Right atrium auricular region (tissue), 2 donors: ENCODE data around the gene BSG. TPM values are rescaled to one million over a fixed set of nuclear protein-coding genes. Genes with fewer than 3 reads are reported as not detected.
A peak's percentile ranks its signal among the peaks of the same experiment; 100 is the strongest.

Experiments used
- DNase-seq: peaks from one replicate; pipeline ENCODE4 v3.0.0-alpha.2; 2019; ENCODE audit warnings: low spot score
- H3K27ac ChIP-seq, 2 donors: fragments of 200-600 bp; sonication (generic); 1 replicate in 1 of 2; 2 replicates in 1 of 2; pipeline ENCODE4 v1.5.1; 2016 to 2019
- H3K27me3 ChIP-seq, 2 donors: fragments of 200-600 bp; sonication (generic); one replicate each; pipeline versions ENCODE4 v1.5.1 to v1.6.0; 2017 to 2019
- H3K36me3 ChIP-seq: fragments of 200-600 bp; sonication (generic); one replicate; pipeline ENCODE4 v1.5.1; 2016
- H3K4me1 ChIP-seq, 2 donors: fragments of 200-600 bp; sonication (generic); one replicate each; pipeline versions ENCODE4 v1.5.1 to v1.6.0; 2017 to 2019
- H3K4me3 ChIP-seq, 2 donors: fragments of 200-600 bp; sonication (generic); 1 replicate in 1 of 2; 2 replicates in 1 of 2; pipeline ENCODE4 v1.5.1; 2017 to 2019; ENCODE audit warnings: mild to moderate bottlenecking in 1 of 2, moderate library complexity in 1 of 2
- H3K9me3 ChIP-seq, 2 donors: fragments of 200-600 bp; sonication (generic); one replicate each; pipeline ENCODE4 v1.5.1; 2019
- total RNA-seq, 2 donors: library from RNA; depleted of rRNA; stranded (reverse); fragments of >200 nt; gene quantifications; one replicate each; pipeline ENCODE4 v1.1.0, GENCODE V29; 2016
- TF ChIP-seq, protein P1 (sequence below), 2 donors: fragments of 200-600 bp; sonication (generic); IDR thresholded peaks; one replicate each; pipeline ENCODE4 v1.5.1; 2019; ENCODE audit warnings: antibody characterized with exemption in 2 of 2

Gene BSG
- 1,000 to 10,000 TPM; 1,033 to 1,569 TPM for total RNA-seq

DNA sequence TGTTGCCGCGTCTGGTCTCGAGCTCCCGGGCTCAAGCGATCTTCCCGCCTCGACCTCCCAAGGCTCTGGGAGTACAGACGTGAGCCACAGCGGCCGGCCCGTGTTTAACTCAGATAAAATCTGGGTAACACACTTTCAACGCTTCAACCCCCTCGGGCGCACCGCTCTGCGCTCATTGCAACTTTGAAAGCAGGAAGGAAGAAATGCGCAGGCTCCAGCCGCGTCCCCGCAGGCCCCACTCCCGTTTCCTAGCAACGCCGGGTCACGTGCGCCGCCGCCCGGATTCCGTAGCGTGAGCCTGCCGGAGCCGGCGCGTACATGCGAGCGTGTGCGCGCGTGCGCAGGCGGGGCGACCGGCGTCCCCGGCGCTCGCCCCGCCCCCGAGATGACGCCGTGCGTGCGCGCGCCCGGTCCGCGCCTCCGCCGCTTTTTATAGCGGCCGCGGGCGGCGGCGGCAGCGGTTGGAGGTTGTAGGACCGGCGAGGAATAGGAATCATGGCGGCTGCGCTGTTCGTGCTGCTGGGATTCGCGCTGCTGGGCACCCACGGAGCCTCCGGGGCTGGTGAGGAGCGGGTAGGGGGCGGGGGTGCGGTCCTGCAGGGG lies at the start of gene BSG:
Gene BSG (plus strand): TSS at position 457 of the 603 bp plus-strand sequence. CDS start 39 bp downstream, at position 496.
- peak; percentile 99 for DNase-seq
- H3K4me1 ChIP-seq: peaks cover 0 to 53% of the 10 kb centered on the region in 2 donors
- peak within 1 kb of the TSS; percentile 96 to 97 for H3K27ac ChIP-seq
- H3K36me3 ChIP-seq: no peaks in the 10 kb centered on the region
- peak within 1 kb of the TSS; percentile 98 to 99 for H3K4me3 ChIP-seq
- no peaks in the 10 kb centered on the region for H3K27me3 ChIP-seq
- TF ChIP-seq, protein P1, sequence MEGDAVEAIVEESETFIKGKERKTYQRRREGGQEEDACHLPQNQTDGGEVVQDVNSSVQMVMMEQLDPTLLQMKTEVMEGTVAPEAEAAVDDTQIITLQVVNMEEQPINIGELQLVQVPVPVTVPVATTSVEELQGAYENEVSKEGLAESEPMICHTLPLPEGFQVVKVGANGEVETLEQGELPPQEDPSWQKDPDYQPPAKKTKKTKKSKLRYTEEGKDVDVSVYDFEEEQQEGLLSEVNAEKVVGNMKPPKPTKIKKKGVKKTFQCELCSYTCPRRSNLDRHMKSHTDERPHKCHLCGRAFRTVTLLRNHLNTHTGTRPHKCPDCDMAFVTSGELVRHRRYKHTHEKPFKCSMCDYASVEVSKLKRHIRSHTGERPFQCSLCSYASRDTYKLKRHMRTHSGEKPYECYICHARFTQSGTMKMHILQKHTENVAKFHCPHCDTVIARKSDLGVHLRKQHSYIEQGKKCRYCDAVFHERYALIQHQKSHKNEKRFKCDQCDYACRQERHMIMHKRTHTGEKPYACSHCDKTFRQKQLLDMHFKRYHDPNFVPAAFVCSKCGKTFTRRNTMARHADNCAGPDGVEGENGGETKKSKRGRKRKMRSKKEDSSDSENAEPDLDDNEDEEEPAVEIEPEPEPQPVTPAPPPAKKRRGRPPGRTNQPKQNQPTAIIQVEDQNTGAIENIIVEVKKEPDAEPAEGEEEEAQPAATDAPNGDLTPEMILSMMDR (IDR thresholded peaks at IDR 0.05): no peak
- no peaks in the 10 kb centered on the region for H3K9me3 ChIP-seq

DNA sequence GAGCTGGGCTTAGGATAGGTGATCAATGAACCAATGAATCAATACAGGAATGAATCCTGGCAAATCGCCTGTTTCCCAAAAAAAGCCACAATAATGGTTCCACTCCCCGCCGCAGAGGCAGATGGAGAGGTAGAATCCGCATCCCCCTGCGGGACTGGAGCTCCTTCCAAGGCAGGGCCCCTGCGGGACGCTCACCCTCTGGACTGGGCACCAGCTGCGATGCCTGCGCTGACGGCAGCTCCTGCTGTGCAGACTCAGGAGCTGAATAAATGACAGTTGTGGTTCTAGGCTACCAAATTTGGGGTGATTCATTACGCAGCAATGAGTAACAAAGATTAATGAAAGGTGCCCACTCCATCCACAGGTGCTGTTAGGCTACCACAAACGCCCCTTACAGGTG lies 49.7 kb upstream of the BSG start:
- TF ChIP-seq, protein P1 (IDR thresholded peaks at IDR 0.05): no peak
- Histone ChIP-seq H3K4me3 (no peak overlapping the region), H3K4me1 (no peaks in the 10 kb centered on the region), H3K27ac (no peak overlapping the region), H3K27me3 (no peaks in the 10 kb centered on the region), H3K9me3 (no peaks in the 10 kb centered on the region), H3K36me3 (no peaks in the 10 kb centered on the region)
- DNase-seq: no peak

DNA sequence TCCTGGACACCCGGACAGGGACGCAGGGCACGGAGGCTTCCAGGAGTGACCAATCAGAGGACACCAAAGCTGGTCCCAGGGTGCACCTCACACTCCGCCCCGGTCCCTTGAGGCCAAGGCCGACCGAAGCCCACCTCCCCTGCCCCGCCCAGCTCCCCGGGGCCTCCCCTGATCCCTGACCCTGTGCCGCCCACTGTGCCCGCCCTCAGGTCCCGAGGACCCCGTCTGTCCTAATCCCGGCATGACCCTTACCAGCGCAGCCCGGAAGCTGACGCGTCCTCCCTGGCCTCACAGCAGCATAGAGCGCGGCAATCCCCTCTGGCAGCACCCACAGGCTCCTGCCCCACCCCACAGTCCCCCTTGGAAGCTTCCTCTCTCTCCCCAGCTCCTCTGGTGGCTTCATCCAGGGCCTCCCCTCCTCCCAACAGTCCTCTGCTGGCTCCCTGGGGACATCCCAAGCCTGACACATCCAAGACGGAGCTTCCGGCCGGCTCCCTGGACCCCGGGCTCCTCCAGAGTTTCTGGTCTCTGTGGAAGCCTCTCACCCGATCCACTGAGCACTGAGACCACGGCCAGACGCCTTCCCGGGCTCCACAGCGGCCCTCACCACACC lies 48.2 kb upstream of the BSG start:
- Histone ChIP-seq H3K27me3 (no peaks in the 10 kb centered on the region), H3K36me3 (no peaks in the 10 kb centered on the region), H3K4me3 (no peak overlapping the region), H3K9me3 (no peaks in the 10 kb centered on the region), H3K27ac (no peak overlapping the region), H3K4me1 (no peaks in the 10 kb centered on the region)
- DNase-seq: no peak
- TF ChIP-seq, protein P1 (IDR thresholded peaks at IDR 0.05): no peak

DNA sequence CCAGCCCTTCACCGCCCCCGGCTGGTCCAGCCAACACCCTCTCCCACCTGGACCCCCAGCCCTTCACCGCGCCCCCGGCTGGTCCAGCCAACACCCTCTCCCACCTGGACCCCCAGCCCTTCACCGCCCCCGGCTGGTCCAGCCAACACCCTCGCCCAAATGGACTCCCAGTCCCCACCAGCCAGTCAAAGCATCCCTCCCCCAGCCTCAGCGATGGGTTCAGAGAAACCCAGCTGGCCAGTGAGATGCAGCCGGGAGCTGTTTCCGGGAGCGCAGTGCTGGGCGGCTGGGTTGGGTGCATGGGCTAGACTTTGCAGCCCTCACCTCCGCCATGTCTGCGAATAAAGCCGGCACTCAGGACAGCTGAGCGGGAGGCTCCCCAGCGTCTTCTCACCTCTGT lies 47.4 kb upstream of the BSG start:
- no peak overlapping the region for H3K27ac ChIP-seq
- H3K4me1 ChIP-seq: no peaks in the 10 kb centered on the region
- H3K4me3 ChIP-seq: no peak overlapping the region
- H3K9me3 ChIP-seq: no peaks in the 10 kb centered on the region
- DNase-seq: no peak
- H3K36me3 ChIP-seq: no peaks in the 10 kb centered on the region
- TF ChIP-seq, protein P1 (IDR thresholded peaks at IDR 0.05): no peak
- no peaks in the 10 kb centered on the region for H3K27me3 ChIP-seq

DNA sequence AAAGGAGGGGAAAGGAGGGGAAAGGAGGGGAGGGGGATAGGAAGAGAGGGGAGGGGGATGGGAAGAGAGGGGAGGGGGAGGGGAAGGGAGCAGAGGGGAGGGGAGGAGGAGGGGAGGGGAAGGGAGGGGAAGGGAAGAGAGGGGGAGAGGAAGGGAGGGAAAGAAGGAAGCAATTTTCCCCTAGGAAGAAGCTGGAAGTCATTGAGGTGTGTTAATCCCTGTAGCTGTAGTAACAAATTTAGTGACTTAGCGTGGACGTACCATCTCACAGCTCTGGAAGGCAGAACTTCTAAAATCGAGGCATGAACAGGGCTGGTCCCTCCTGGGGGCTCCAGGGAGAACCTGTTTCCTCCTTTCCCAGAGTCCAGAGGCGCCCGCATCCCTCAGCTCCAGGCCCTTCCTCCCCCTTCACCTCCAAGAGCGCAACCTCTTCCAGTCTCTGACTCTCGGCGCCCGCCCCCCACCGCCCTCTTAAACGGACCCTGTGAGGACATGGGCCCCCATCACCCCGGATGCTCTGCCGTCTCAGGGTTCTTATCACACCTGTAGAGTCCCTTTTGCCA lies 46.5 kb upstream of the BSG start:
- Histone ChIP-seq H3K4me1 (peaks cover 0 to 4% of the 10 kb centered on the region in 2 donors), H3K27me3 (no peaks in the 10 kb centered on the region), H3K36me3 (no peaks in the 10 kb centered on the region), H3K27ac (no peak overlapping the region), H3K4me3 (no peak overlapping the region), H3K9me3 (no peaks in the 10 kb centered on the region)
- no peak for DNase-seq
- TF ChIP-seq, protein P1 (IDR thresholded peaks at IDR 0.05): no peak
